Body of pancreas (tissue), 4 donors: ENCODE data around the gene GNLY.
A peak's percentile ranks its signal among the peaks of the same experiment; 100 is the strongest.

ENCODE experiments used
- POLR2A ChIP-seq, 3 donors: fragments of 450-650 bp; IDR thresholded peaks; one replicate each; pipeline ENCODE4 v1.6.1; 2016; ENCODE audit warnings: antibody characterized with exemption in 3 of 3, mild to moderate bottlenecking in 2 of 3
- TF ChIP-seq, protein P1 (sequence below), 7 experiments: fragments of 450-650 bp in 4 of 7; fragments of 200-600 bp in 3 of 7; sonication (generic) in 3 of 7; IDR thresholded peaks; one replicate each; pipeline ENCODE4 v1.5.1; 2016 to 2019; ENCODE audit warnings: antibody characterized with exemption in 7 of 7

DNA sequence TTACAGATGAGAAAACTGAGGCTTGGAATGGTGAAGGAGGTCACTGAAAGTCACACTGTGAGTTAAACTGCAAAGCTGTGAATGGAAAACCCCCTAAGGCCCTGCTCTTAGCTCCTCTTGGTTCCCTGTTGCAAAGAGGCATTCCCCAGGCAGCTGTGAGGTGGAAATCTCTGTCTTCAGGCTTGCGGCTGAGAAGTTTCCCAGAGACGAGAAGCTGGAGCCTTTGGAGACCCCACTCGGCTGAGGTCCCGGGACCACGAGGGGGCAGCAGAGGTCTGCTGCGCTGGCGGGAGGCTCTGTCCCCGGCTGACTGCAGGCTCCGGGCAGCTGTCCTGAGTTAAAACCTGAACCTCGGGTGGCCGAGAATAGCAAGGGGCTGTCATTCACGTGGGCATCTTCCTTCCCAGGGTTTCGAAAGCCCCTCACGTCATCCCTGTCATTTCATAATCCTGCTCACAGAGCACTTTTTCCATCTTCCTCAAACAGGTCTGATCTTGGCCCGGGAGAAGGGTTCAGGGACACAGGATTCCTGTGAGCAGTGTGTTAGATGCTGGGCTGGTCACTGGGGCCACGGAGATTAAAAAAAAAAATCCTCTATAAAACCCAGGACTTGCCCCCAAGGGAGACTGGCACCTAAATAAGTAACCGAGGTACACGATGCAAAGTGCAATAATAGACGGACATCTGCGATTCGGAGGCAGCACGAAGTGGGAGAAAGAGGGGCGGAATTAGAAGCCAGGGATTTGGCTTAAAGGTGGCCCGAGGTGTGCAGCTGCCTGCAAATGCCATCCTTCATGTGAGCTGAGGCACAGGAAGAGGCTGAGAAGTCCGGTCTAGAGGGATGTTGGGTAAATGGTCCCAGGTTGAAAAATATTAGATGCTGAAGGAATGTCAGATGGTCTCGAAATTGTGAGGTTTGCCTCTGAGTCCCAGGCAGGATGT lies 35.0 kb downstream of the GNLY start:
- TF ChIP-seq, protein P1, sequence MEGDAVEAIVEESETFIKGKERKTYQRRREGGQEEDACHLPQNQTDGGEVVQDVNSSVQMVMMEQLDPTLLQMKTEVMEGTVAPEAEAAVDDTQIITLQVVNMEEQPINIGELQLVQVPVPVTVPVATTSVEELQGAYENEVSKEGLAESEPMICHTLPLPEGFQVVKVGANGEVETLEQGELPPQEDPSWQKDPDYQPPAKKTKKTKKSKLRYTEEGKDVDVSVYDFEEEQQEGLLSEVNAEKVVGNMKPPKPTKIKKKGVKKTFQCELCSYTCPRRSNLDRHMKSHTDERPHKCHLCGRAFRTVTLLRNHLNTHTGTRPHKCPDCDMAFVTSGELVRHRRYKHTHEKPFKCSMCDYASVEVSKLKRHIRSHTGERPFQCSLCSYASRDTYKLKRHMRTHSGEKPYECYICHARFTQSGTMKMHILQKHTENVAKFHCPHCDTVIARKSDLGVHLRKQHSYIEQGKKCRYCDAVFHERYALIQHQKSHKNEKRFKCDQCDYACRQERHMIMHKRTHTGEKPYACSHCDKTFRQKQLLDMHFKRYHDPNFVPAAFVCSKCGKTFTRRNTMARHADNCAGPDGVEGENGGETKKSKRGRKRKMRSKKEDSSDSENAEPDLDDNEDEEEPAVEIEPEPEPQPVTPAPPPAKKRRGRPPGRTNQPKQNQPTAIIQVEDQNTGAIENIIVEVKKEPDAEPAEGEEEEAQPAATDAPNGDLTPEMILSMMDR (IDR thresholded peaks at IDR 0.05) = peak; percentile 91 to 98 (median 94)
- TF ChIP-seq POLR2A (IDR thresholded peaks at IDR 0.05) = no peak
